GM20000 (cell line): ENCODE data around the gene LCP2.

Source experiments
- DNase-seq: peaks from one replicate; pipeline ENCODE4 v3.0.0; 2012; ENCODE audit warnings: low spot score
- TF ChIP-seq, protein P1 (sequence below): IDR thresholded peaks from 2 replicates; pipeline ENCODE4 v1.5.1; 2012; ENCODE audit warnings: mild to moderate bottlenecking, control low read depth; ENCODE audit errors: extremely low read depth, missing control alignments

LCP2 gene

DNA sequence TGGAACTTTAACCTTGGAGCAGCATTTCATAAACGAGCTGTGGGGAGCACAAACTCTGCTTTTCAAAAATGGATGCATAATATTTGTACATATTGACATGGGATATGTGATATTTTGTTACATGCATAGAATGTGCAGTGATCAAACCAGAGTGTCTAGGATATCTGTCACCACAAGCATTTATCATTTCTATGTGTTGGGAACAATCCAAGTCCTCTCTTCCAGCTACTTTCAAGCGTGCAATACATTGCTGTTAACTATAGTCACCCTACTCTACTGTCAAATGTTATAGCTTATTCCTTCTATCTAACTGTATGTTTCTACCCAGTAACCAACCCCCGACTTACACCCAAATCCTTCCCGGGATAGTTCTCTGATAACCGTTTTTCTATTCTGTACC is 79.7 kb downstream of the LCP2 start:
- TF ChIP-seq, protein P1, sequence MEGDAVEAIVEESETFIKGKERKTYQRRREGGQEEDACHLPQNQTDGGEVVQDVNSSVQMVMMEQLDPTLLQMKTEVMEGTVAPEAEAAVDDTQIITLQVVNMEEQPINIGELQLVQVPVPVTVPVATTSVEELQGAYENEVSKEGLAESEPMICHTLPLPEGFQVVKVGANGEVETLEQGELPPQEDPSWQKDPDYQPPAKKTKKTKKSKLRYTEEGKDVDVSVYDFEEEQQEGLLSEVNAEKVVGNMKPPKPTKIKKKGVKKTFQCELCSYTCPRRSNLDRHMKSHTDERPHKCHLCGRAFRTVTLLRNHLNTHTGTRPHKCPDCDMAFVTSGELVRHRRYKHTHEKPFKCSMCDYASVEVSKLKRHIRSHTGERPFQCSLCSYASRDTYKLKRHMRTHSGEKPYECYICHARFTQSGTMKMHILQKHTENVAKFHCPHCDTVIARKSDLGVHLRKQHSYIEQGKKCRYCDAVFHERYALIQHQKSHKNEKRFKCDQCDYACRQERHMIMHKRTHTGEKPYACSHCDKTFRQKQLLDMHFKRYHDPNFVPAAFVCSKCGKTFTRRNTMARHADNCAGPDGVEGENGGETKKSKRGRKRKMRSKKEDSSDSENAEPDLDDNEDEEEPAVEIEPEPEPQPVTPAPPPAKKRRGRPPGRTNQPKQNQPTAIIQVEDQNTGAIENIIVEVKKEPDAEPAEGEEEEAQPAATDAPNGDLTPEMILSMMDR = no peak
- no peak for DNase-seq

- TF ChIP-seq, protein P1 = no peak
- DNase-seq = peak; percentile 44
Observed at GRCh38 chr5:170216257-170216864, 81.2 kb downstream of the LCP2 start.

GRCh38 chr5:170211575-170212334 is 85.8 kb downstream of the LCP2 start:
- TF ChIP-seq, protein P1 = no peak
- no peak for DNase-seq

- TF ChIP-seq, protein P1 = no peak
- no peak for DNase-seq
Observed at GRCh38 chr5:170206958-170207357, 90.6 kb downstream of the LCP2 start.

- no peak for DNase-seq
- TF ChIP-seq, protein P1 = no peak
Observed at GRCh38 chr5:170206216-170206615, 91.4 kb downstream of the LCP2 start.

DNA sequence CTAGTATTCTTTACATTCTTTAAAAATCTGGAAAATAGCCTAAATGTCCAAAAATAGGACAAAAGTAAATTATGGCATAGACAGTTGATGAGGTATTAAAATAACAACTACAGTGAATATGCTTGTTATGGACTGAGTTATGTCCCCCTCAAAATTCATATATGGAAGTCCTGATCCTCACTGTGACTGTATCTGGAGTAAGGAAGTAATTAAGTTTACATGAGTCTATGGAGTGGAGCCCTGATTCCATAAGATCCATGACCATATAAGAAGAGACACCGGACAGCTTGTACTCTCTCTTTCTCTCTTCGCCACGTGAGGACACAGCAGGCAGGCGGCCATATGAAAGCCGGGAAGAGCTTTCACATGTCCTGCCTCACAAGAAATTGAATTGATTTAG is 93.4 kb downstream of the LCP2 start:
- DNase-seq = no peak
- TF ChIP-seq, protein P1 = no peak

- no peak for DNase-seq
- TF ChIP-seq, protein P1 = no peak
Observed at GRCh38 chr5:170202117-170202516, 95.5 kb downstream of the LCP2 start.
